Measurements from ENCODE around the gene PDXP. TPM values are rescaled to one million over a fixed set of nuclear protein-coding genes. Genes with fewer than 3 reads are reported as not detected.
"Not testable (repeated sequence)": the region's sequence is repeated elsewhere in the genome, so short reads cannot be mapped to it uniquely, and the experiment has no call there.

PDXP gene
- total RNA-seq, 2 experiments from 2014 or later = 41.4 to 42.5 TPM

DNA sequence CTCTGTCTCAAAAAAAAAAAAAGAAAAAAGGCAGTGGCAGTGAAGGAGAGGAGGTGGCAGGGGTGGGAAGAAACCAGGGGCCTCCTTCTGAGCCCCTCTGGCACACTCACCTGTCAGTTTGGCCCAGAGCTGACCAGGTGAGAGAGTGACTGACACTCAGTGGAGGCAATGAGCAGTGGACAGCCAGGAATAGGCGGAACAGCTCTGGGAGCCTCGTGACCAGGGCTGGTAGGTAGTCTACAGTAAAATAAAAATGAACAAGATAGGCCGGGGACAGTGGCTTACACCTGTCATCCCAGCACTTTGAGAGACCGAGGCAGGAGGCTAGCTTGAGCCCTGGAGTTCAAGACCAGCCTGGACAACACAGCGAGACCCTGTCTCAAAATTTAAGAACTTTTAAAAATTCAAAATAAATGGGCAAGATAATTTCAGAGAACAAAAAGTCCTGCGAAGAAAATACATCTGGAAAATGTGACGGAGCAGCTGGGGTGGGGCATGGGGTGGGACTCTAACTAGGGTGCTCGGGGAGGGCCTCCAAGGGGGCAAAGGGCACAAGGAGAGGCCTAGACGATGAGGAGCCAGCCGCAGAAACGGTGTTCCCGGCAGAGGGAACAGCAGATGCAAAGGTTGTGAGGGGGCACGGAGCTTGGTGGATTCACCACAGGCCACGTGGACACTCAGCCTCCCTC is 3.8 kb upstream of the PDXP start:
- H3K27ac Mint-ChIP-seq = no peak overlapping the region
- no peak for DNase-seq
- H3K36me3 Mint-ChIP-seq = peaks cover 17% of the 10 kb centered on the region
- H3K4me3 Mint-ChIP-seq = no peak overlapping the region
- H3K4me1 Mint-ChIP-seq = peaks cover 10% of the 10 kb centered on the region
- no peaks in the 10 kb centered on the region for H3K9me3 Mint-ChIP-seq
- H3K27me3 Mint-ChIP-seq = no peaks in the 10 kb centered on the region

DNA sequence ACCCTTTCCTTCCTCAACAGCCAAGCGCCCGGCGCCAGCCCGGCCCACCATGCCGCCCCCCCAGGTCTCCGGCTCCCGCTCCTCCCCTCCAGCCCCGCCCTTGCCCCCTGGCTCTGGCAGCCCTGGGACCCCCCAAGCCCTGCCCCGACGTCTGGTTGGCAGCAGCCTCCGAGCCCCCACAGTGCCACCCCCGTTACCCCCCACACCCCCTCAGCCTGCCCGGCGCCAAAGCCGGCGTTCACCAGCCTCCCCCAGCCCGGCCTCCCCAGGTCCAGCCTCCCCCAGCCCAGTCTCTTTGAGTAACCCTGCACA is 3.3 kb upstream of the PDXP start:
- DNase-seq = no peak
- Mint-ChIP-seq H3K36me3 (peaks cover 17% of the 10 kb centered on the region), H3K4me1 (peaks cover 13% of the 10 kb centered on the region), H3K27ac (no peak overlapping the region), H3K9me3 (no peaks in the 10 kb centered on the region), H3K4me3 (no peak overlapping the region), H3K27me3 (no peaks in the 10 kb centered on the region)

DNA sequence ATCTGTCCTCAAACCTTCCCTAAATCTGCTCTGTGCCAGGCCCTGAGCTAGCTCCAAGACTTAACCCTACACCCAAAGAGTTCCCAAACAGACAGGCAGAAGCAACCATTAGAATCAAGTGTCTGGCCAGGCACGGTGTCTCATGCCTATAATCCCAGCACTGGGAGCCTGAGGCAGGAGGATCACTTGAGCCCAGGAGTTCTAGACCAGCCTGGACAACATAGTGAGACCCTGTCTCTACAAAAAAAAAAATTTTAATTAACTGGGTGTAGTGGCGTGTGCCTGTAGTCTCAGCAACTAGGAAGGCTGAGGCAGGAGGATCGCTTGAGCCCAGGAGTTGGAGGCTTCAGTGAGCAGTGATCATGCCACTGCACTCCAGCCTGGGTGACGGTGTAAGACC is 1.9 kb upstream of the PDXP start:
- Mint-ChIP-seq H3K36me3 (peaks cover 14% of the 10 kb centered on the region), H3K4me1 (peaks cover 27% of the 10 kb centered on the region)
- not testable (repeated sequence) for H3K27ac Mint-ChIP-seq, H3K4me3 Mint-ChIP-seq, H3K27me3 Mint-ChIP-seq, DNase-seq, H3K9me3 Mint-ChIP-seq

DNA sequence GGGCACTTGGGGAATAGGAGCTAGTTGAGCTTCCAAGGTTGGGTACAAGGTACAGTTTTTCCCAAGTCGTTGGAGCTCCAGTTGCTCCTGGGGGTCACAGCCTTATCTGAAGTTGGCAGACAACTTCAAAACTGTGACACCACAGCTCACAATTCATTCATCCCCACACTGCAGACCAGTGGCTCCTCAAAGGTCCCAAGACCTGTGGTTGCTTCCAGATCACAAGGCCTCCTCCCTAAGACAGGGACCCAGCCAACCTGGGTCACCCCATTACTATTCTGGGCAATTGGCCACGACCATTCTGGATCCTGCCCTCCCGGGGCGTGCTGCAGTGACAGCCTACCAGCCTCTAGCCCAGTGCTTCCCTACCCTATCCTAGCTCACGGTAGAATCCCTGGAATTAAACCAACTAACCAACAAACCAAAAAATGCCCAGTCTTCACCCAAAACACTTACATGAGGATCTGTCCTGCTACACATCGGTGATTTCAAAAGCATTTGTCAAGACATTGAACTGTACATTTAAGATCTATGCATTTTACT is 862 bp upstream of the PDXP start:
- Mint-ChIP-seq H3K36me3 (peaks cover 6% of the 10 kb centered on the region), H3K27me3 (no peaks in the 10 kb centered on the region), H3K4me1 (peaks cover 32% of the 10 kb centered on the region), H3K9me3 (no peaks in the 10 kb centered on the region), H3K4me3 (peak overlapping the region; percentile 83), H3K27ac (peak overlapping the region; percentile 91)
- no peak for DNase-seq

DNA sequence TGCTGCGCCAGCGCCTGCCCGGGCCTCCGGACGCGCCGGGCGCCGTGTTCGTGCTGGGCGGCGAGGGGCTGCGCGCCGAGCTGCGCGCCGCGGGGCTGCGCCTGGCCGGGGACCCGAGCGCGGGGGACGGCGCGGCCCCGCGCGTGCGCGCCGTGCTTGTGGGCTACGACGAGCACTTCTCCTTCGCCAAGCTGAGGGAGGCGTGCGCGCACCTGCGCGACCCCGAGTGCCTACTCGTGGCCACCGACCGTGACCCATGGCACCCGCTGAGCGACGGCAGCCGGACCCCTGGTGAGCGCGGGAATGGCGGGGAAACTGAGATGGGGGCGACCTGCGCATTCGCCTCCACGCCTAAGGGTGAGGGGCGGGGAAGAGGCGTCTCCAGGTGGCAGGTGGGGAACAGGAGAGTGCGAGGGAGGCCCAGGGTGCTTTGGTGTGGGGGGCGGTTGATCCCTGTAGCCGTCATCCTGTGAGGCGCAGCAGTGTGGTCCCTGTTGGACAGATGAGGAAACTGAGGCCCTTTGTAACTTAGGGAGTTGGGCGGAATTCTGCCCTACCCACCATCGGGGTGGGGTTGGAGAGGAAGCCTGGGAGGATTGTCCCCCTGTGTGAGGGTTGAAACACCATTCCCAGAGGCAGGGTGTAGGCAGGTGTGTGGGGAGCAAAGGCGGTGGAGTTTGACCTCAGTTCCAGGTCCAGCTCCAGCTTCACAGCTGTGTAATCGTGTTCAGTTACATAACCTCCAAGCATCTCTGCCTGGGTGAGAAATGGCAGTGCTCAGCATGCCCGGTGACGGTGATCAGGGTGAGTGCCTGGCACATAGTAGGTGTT is 758 bp downstream of the PDXP start:
- Mint-ChIP-seq H3K36me3 (peaks cover 3% of the 10 kb centered on the region), H3K9me3 (no peaks in the 10 kb centered on the region), H3K4me3 (peak overlapping the region; percentile 90)

DNA sequence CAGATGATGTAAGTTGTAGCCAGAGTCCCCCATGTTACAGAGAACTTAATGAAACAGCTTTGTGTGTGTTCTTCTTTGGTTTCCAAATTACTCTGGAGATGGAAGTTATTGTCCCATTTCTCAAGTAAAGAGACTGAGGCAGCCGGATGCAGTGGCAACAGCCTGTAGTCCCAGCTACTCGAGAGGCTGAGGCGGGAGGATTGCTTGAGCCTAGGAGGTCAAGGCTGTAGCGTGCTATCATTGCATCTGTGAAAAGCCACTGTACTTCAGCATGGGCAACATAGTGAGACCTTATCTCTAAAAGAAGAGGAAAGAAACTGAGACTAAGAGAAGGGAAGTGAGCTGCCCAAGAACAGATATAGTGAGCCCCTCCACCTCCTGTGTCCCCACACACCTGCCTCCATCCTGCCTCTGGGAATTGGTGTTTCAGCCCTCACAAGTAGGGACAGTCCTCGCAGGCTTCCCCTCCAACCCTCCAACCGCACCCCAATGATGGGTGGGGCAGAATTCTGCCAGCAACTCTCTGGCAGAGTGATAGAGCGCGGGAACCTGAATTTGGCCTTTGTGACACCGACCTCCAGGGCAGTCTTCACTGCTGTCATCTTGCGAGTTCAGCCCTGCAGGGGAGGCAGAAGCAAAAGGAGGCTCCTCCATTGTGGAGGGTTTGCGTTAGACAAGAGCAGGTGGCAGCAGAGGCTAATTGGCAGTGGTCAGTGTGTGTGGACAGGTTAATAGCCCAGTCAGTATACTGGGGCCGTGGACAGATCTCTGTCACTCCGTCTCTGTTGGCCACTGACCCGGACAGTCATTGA is 1.6 kb downstream of the PDXP start:
- peaks cover 32% of the 10 kb centered on the region for H3K4me1 Mint-ChIP-seq
- no peaks in the 10 kb centered on the region for H3K9me3 Mint-ChIP-seq
- no peak overlapping the region for H3K27ac Mint-ChIP-seq
- H3K36me3 Mint-ChIP-seq = peaks cover 2% of the 10 kb centered on the region
- H3K4me3 Mint-ChIP-seq = peak overlapping the region; percentile 90
- DNase-seq = no peak
- no peaks in the 10 kb centered on the region for H3K27me3 Mint-ChIP-seq

More for the DNA sequence above, 758 bp downstream of the PDXP start:
- peaks cover 32% of the 10 kb centered on the region for H3K4me1 Mint-ChIP-seq
- peak overlapping the region; percentile 72 for H3K27ac Mint-ChIP-seq
- H3K27me3 Mint-ChIP-seq = no peaks in the 10 kb centered on the region
- no peak for DNase-seq

DNA sequence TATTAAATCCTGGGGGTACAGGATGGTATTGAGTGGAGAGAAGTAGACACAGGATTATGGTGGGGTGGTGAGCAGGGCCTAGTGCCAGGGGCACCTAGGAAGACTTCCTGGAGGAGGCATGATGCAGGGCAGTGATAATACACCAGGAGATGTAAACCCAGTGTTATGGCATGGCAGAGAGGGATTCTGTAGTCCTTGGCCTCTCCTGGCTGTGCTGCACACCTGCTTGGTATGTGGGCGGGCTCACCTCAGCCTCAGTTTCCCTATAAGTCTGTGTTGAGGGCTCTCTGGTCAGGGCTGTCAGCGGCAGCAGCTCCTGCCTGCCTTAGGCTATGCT is 2.2 kb downstream of the PDXP start:
- Mint-ChIP-seq H3K4me1 (peaks cover 32% of the 10 kb centered on the region), H3K36me3 (peaks cover 2% of the 10 kb centered on the region), H3K9me3 (no peaks in the 10 kb centered on the region), H3K27ac (no peak overlapping the region), H3K4me3 (peak overlapping the region; percentile 90), H3K27me3 (no peaks in the 10 kb centered on the region)
- no peak for DNase-seq

DNA sequence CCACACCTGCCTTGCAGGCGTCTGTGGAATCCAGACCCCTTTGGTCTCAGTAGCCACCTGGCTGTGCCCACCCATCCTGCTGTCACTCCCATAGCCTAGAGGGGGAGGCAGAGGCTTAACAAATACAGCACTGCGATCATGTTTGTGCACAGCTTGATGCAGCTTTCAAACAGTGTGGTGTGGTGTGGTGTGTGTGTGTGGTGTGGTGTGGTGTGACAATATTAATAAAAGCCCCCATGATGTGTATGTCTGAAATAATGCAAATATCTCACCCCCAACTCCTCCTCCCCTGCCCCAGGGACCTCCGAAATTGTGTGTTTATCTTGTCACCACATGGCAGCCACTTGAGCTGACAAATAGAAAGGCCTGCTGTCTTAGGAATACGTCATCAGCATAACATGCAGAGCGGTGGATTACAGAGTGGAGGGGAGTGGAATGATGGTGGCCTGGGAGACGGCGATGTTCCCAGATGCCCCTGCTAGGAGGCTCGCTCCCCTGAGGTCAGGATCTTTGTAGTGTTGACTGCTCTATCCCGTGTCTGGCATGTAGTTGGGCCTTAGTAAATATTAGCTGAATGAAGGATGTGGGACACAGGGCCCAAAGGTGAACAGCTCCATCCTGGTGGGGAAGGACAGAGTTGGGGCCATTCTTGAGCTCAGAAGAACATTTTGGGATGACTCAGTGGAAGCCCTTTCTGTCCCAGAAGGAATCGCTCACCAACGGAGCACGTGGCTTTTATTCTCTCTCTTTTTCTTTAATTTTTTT is 2.8 kb downstream of the PDXP start:
- peaks cover 36% of the 10 kb centered on the region for H3K4me1 Mint-ChIP-seq
- peak overlapping the region; percentile 90 for H3K4me3 Mint-ChIP-seq
- no peak for DNase-seq
- no peaks in the 10 kb centered on the region for H3K27me3 Mint-ChIP-seq
- peaks cover 5% of the 10 kb centered on the region for H3K36me3 Mint-ChIP-seq
- no peak overlapping the region for H3K27ac Mint-ChIP-seq
- no peaks in the 10 kb centered on the region for H3K9me3 Mint-ChIP-seq

DNA sequence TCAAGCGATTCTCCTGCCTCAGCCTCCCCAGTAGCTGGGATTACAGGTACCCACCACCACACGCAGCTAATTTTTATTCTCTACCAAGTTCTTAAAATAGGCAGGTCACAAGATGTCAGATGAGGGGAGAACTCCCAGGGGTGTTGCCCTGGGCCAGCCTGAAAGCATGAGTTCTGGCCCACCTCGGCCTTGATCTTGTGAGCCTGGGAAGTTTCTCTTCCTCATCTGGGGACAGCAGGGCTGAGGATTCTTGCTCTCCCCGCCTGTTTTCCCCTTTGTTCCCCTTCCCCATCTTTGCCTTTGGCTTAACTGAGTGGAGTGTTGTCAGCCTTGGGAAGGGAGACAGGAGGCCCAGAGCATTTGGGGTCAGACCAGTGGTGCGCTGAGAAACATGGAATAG is 3.5 kb downstream of the PDXP start:
- DNase-seq = no peak
- Mint-ChIP-seq H3K27ac (no peak overlapping the region), H3K9me3 (no peaks in the 10 kb centered on the region), H3K4me3 (no peak overlapping the region), H3K4me1 (peaks cover 36% of the 10 kb centered on the region), H3K36me3 (peaks cover 9% of the 10 kb centered on the region), H3K27me3 (no peaks in the 10 kb centered on the region)

DNA sequence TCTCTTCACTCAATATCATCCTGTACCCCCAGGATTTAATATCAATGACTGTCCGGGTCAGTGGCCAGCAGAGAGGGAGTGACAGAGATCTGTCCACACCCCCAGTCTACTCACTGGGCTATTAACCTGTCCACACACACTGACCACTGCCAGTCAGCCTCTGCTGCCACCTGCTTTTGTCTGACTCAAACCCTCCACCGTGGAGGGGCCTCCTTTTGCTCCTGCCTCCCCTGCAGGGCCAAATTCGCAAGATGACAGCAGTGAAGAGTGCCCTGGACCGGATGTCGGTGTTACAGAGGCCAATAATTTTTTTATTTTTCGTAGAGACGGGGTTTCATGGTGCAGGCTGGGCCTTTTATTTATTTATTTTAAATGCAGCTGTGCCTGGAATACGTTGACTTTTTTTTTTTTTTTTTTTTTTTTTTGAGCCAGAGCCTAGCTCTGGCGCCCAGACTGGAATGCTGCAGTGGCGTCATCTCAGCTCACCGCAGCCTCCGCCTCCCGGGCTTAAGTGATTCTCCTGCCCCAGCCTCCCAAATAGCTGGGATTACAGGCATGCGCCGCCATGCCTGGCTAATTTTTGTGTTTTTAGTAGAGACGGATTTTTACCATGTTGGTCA is 5.1 kb downstream of the PDXP start:
- Mint-ChIP-seq H3K36me3 (peaks cover 9% of the 10 kb centered on the region), H3K4me1 (peaks cover 31% of the 10 kb centered on the region), H3K27me3 (no peaks in the 10 kb centered on the region), H3K4me3 (no peak overlapping the region), H3K9me3 (no peaks in the 10 kb centered on the region), H3K27ac (no peak overlapping the region)
- no peak for DNase-seq

DNA sequence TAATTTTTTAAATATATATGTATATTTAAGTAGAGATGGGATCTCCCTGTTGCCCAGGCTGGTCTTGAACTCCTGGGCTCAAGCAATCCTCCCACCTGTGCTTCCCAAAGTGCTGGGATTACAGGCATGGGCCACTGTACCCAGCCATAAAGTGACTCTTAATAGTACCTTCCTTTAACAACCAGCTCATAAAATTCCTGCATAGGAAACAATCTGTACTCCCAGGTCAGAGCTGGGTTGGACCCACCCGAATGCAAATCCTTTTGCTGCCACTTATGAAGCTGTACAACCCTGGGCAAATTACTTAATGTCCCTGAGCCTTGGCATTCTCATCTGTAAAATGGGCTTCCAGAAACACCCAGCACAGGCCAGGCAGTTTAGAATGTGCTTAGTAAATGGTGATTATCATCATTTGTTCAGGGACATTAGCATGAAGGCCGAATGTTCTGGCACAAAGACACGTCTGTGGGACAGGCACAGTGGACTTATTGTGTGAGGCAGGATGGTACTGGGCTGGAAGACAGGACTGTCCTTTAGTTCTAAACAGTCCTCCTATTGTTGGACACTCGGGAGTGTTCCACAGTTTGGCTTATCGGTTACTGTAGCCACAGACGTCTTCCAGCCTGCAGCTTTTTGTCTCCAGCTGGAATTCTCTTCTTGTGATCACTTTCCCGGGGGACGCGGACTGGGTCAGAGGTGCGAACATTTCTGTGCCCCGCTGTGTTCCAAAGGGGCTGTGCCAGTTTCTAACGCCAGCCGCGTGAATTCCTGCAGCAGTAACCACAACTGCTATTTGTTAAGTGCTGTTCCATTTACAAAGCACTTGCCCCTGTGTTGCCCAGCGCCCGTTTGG is 6.0 kb downstream of the PDXP start:
- no peak for DNase-seq
- Mint-ChIP-seq H3K27me3 (no peaks in the 10 kb centered on the region), H3K4me3 (no peak overlapping the region), H3K9me3 (no peaks in the 10 kb centered on the region), H3K36me3 (peaks cover 9% of the 10 kb centered on the region), H3K27ac (no peak overlapping the region), H3K4me1 (peaks cover 32% of the 10 kb centered on the region)

DNA sequence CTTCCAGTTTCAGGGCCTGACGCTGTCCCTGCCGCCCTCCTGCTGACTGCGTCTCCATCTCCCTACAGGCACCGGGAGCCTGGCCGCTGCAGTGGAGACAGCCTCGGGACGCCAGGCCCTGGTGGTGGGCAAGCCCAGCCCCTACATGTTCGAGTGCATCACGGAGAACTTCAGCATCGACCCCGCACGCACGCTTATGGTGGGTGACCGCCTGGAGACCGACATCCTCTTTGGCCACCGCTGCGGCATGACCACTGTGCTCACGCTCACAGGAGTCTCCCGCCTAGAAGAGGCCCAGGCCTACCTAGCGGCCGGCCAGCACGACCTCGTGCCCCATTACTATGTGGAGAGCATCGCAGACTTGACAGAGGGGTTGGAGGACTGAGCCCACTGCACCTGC is 7.0 kb downstream of the PDXP start:
- no peaks in the 10 kb centered on the region for H3K27me3 Mint-ChIP-seq
- H3K4me3 Mint-ChIP-seq = no peak overlapping the region
- peaks cover 7% of the 10 kb centered on the region for H3K36me3 Mint-ChIP-seq
- no peak overlapping the region for H3K27ac Mint-ChIP-seq
- peaks cover 24% of the 10 kb centered on the region for H3K4me1 Mint-ChIP-seq
- DNase-seq = no peak
- no peaks in the 10 kb centered on the region for H3K9me3 Mint-ChIP-seq

DNA sequence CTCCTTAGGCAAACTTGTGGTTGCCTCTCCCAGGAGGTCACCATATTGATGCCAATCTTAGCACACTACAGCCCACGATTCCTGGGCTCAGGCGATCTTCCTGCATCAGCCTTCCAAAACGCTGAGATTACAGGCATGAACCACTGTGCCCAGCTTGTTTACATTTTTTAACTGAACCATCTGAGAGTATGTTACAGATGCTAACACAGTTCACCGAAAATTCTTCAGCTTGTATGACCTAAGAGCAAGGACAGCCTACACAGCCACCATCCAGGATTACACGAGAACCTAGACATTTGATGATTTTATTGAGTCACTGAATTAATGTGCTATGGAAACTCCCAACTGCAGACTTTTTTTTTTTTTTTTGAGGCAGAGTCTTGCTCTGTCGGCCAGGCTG is 11.1 kb downstream of the PDXP start:
- DNase-seq = no peak
- no peaks in the 10 kb centered on the region for H3K9me3 Mint-ChIP-seq
- H3K4me3 Mint-ChIP-seq = no peak overlapping the region
- peaks cover 39% of the 10 kb centered on the region for H3K4me1 Mint-ChIP-seq
- peaks cover 7% of the 10 kb centered on the region for H3K36me3 Mint-ChIP-seq
- no peaks in the 10 kb centered on the region for H3K27me3 Mint-ChIP-seq
- no peak overlapping the region for H3K27ac Mint-ChIP-seq

Measured in activated naive CD8-positive, alpha-beta T cell treated with anti-CD3 and anti-CD28 coated beads for 36 hours (primary cell).